ENCODE data around the gene PRF1.

DNA sequence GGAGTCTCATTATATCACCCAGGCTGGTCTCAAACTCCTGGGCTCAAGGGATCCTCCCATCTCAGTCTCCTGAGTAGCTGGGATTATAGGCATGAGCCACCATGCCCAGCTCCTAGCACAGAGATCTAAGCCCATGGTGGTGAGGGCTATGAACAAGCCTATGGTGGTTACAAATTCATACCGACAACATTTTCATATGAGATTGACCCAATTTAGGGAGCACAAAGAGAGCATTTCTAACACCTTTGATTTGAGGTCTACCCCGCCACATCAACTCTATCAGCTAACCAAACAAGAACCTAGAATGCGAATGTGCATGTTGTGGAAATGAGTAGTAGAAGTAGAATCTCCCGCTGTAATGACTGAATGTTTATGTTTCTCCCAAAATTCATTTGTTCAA is 14.2 kb upstream of the PRF1 start:
- TF ChIP-seq, protein P1, sequence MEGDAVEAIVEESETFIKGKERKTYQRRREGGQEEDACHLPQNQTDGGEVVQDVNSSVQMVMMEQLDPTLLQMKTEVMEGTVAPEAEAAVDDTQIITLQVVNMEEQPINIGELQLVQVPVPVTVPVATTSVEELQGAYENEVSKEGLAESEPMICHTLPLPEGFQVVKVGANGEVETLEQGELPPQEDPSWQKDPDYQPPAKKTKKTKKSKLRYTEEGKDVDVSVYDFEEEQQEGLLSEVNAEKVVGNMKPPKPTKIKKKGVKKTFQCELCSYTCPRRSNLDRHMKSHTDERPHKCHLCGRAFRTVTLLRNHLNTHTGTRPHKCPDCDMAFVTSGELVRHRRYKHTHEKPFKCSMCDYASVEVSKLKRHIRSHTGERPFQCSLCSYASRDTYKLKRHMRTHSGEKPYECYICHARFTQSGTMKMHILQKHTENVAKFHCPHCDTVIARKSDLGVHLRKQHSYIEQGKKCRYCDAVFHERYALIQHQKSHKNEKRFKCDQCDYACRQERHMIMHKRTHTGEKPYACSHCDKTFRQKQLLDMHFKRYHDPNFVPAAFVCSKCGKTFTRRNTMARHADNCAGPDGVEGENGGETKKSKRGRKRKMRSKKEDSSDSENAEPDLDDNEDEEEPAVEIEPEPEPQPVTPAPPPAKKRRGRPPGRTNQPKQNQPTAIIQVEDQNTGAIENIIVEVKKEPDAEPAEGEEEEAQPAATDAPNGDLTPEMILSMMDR (IDR thresholded peaks at IDR 0.05; ENCODE audit: low read depth, low read length, poor library complexity, severe bottlenecking) = no peak
- TF ChIP-seq EZH2phosphoT487 (IDR thresholded peaks at IDR 0.05; ENCODE audit: borderline replicate concordance, low read length) = no peak

Data from DOHH2 (cell line).